ENCODE results near the gene CD207.

Gene CD207

GRCh38 chr2:70830366-70830765, 5.2 kb downstream of the CD207 start:
- Histone ChIP-seq H3K23ac (ENCODE audit: low read depth, low read length, poor library complexity) (no peak overlapping the region), H3K27ac (replicated peaks; ENCODE audit: low read length) (no peak overlapping the region), H3K4me3 (ENCODE audit: low read length in 2 of 2) (no peak overlapping the region), H4K8ac (ENCODE audit: low read depth, low read length) (no peak overlapping the region), H3K36me3 (replicated peaks in 1 of 2; ENCODE audit: control insufficient read depth in 2 of 2, insufficient read depth in 2 of 2, low read length in 2 of 2) (no peaks in the 10 kb centered on the region), H2BK5ac (ENCODE audit: low read length) (no peak overlapping the region), H2BK15ac (ENCODE audit: low read length) (no peak overlapping the region), H2AFZ (ENCODE audit: low read length) (no peak overlapping the region), H3K4me2 (ENCODE audit: insufficient read depth, low read length, poor library complexity, severe bottlenecking) (no peak overlapping the region), H3K27me3 (ENCODE audit: control insufficient read depth in 3 of 3, insufficient read depth in 3 of 3, low read depth in 1 of 3, low read length in 3 of 3) (peaks cover 0 to 23% (median 0%) of the 10 kb centered on the region in 3 experiments), H3K4ac (ENCODE audit: low read length) (no peak overlapping the region), H3K18ac (ENCODE audit: low read length) (no peak overlapping the region), H2BK12ac (ENCODE audit: low read length) (no peak overlapping the region), H3K9ac (ENCODE audit: low read depth, low read length, poor library complexity) (no peak overlapping the region), H3K9me3 (replicated peaks in 1 of 2; ENCODE audit: control insufficient read depth in 2 of 2, insufficient read depth in 1 of 2, low read depth in 1 of 2, low read length in 2 of 2) (no peaks in the 10 kb centered on the region), H2BK120ac (ENCODE audit: low read depth, low read length) (no peak overlapping the region), H3K79me1 (ENCODE audit: low read depth, low read length) (no peaks in the 10 kb centered on the region), H3K14ac (ENCODE audit: low read length) (no peak overlapping the region), H4K91ac (ENCODE audit: low read depth, low read length, poor library complexity) (no peak overlapping the region), H3K4me1 (ENCODE audit: control insufficient read depth in 2 of 2, insufficient read depth in 1 of 2, low read depth in 1 of 2, low read length in 2 of 2) (peaks cover 0 to 6% of the 10 kb centered on the region in 2 donors), H2AK5ac (ENCODE audit: low read depth, low read length) (no peak overlapping the region)
- DNase-seq (ENCODE audit: low spot score), result no peak
- no CpG with 5 or more reads among the region's 5 CpGs for WGBS, 2 donors (ENCODE audit: extremely low coverage in 2 of 2, insufficient read length in 2 of 2, insufficient replicate concordance in 1 of 2)

GRCh38 chr2:70829916-70830315, 5.7 kb downstream of the CD207 start:
- H4K8ac ChIP-seq (ENCODE audit: low read depth, low read length), result no peak overlapping the region
- no peak overlapping the region for H4K91ac ChIP-seq (ENCODE audit: low read depth, low read length, poor library complexity)
- H3K4me2 ChIP-seq (ENCODE audit: insufficient read depth, low read length, poor library complexity, severe bottlenecking), result no peak overlapping the region
- H2BK12ac ChIP-seq (ENCODE audit: low read length), result no peak overlapping the region
- no peaks in the 10 kb centered on the region for H3K9me3 ChIP-seq (replicated peaks in 1 of 2; ENCODE audit: control insufficient read depth in 2 of 2, insufficient read depth in 1 of 2, low read depth in 1 of 2, low read length in 2 of 2)
- peaks cover 0 to 6% of the 10 kb centered on the region in 2 donors for H3K4me1 ChIP-seq (ENCODE audit: control insufficient read depth in 2 of 2, insufficient read depth in 1 of 2, low read depth in 1 of 2, low read length in 2 of 2)
- H3K4me3 ChIP-seq (ENCODE audit: low read length in 2 of 2), result no peak overlapping the region
- no peaks in the 10 kb centered on the region for H3K36me3 ChIP-seq (replicated peaks in 1 of 2; ENCODE audit: control insufficient read depth in 2 of 2, insufficient read depth in 2 of 2, low read length in 2 of 2)
- peaks cover 0 to 23% (median 0%) of the 10 kb centered on the region in 3 experiments for H3K27me3 ChIP-seq (ENCODE audit: control insufficient read depth in 3 of 3, insufficient read depth in 3 of 3, low read depth in 1 of 3, low read length in 3 of 3)
- no peak overlapping the region for H3K23ac ChIP-seq (ENCODE audit: low read depth, low read length, poor library complexity)
- H2AK5ac ChIP-seq (ENCODE audit: low read depth, low read length), result no peak overlapping the region
- no peak overlapping the region for H3K14ac ChIP-seq (ENCODE audit: low read length)
- no peak overlapping the region for H3K4ac ChIP-seq (ENCODE audit: low read length)
- H3K9ac ChIP-seq (ENCODE audit: low read depth, low read length, poor library complexity), result no peak overlapping the region
- no peaks in the 10 kb centered on the region for H3K79me1 ChIP-seq (ENCODE audit: low read depth, low read length)
- DNase-seq (ENCODE audit: low spot score), result no peak
- no peak overlapping the region for H3K18ac ChIP-seq (ENCODE audit: low read length)
- no peak overlapping the region for H3K27ac ChIP-seq (replicated peaks; ENCODE audit: low read length)
- no peak overlapping the region for H2BK5ac ChIP-seq (ENCODE audit: low read length)
- no peak overlapping the region for H2BK120ac ChIP-seq (ENCODE audit: low read depth, low read length)
- H2AFZ ChIP-seq (ENCODE audit: low read length), result no peak overlapping the region
- H2BK15ac ChIP-seq (ENCODE audit: low read length), result no peak overlapping the region
- WGBS, 2 donors (ENCODE audit: extremely low coverage in 2 of 2, insufficient read length in 2 of 2, insufficient replicate concordance in 1 of 2), result no CpG with 5 or more reads among the region's 1 CpG

GRCh38 chr2:70828914-70829824, 6.4 kb downstream of the CD207 start:
- H3K14ac ChIP-seq (ENCODE audit: low read length), result no peak overlapping the region
- no peak overlapping the region for H2BK15ac ChIP-seq (ENCODE audit: low read length)
- H3K4me2 ChIP-seq (ENCODE audit: insufficient read depth, low read length, poor library complexity, severe bottlenecking), result no peak overlapping the region
- H3K4me3 ChIP-seq (ENCODE audit: low read length in 2 of 2), result no peak overlapping the region
- H3K36me3 ChIP-seq (replicated peaks in 1 of 2; ENCODE audit: control insufficient read depth in 2 of 2, insufficient read depth in 2 of 2, low read length in 2 of 2), result no peaks in the 10 kb centered on the region
- no peaks in the 10 kb centered on the region for H3K9me3 ChIP-seq (replicated peaks in 1 of 2; ENCODE audit: control insufficient read depth in 2 of 2, insufficient read depth in 1 of 2, low read depth in 1 of 2, low read length in 2 of 2)
- no peak overlapping the region for H3K4ac ChIP-seq (ENCODE audit: low read length)
- H2AFZ ChIP-seq (ENCODE audit: low read length), result no peak overlapping the region
- peaks cover 0 to 23% (median 0%) of the 10 kb centered on the region in 3 experiments for H3K27me3 ChIP-seq (ENCODE audit: control insufficient read depth in 3 of 3, insufficient read depth in 3 of 3, low read depth in 1 of 3, low read length in 3 of 3)
- no peak overlapping the region for H2BK5ac ChIP-seq (ENCODE audit: low read length)
- no peak overlapping the region for H2BK12ac ChIP-seq (ENCODE audit: low read length)
- no peaks in the 10 kb centered on the region for H3K79me1 ChIP-seq (ENCODE audit: low read depth, low read length)
- H3K27ac ChIP-seq (replicated peaks; ENCODE audit: low read length), result no peak overlapping the region
- H4K8ac ChIP-seq (ENCODE audit: low read depth, low read length), result no peak overlapping the region
- no CpG with 5 or more reads among the region's 6 CpGs for WGBS, 2 donors (ENCODE audit: extremely low coverage in 2 of 2, insufficient read length in 2 of 2, insufficient replicate concordance in 1 of 2)
- no peak overlapping the region for H3K23ac ChIP-seq (ENCODE audit: low read depth, low read length, poor library complexity)
- no peak overlapping the region for H3K18ac ChIP-seq (ENCODE audit: low read length)
- no peak overlapping the region for H2BK120ac ChIP-seq (ENCODE audit: low read depth, low read length)
- peaks cover 0 to 6% of the 10 kb centered on the region in 2 donors for H3K4me1 ChIP-seq (ENCODE audit: control insufficient read depth in 2 of 2, insufficient read depth in 1 of 2, low read depth in 1 of 2, low read length in 2 of 2)
- H3K9ac ChIP-seq (ENCODE audit: low read depth, low read length, poor library complexity), result no peak overlapping the region
- H4K91ac ChIP-seq (ENCODE audit: low read depth, low read length, poor library complexity), result no peak overlapping the region
- no peak for DNase-seq (ENCODE audit: low spot score)
- H2AK5ac ChIP-seq (ENCODE audit: low read depth, low read length), result no peak overlapping the region

GRCh38 chr2:70828115-70828514, 7.5 kb downstream of the CD207 start:
- peaks cover 0 to 23% (median 0%) of the 10 kb centered on the region in 3 experiments for H3K27me3 ChIP-seq (ENCODE audit: control insufficient read depth in 3 of 3, insufficient read depth in 3 of 3, low read depth in 1 of 3, low read length in 3 of 3)
- no peak overlapping the region for H2BK12ac ChIP-seq (ENCODE audit: low read length)
- H3K4ac ChIP-seq (ENCODE audit: low read length), result no peak overlapping the region
- H4K8ac ChIP-seq (ENCODE audit: low read depth, low read length), result no peak overlapping the region
- no peak overlapping the region for H3K9ac ChIP-seq (ENCODE audit: low read depth, low read length, poor library complexity)
- no peak overlapping the region for H4K91ac ChIP-seq (ENCODE audit: low read depth, low read length, poor library complexity)
- DNase-seq (ENCODE audit: low spot score), result no peak
- WGBS, 2 donors (ENCODE audit: extremely low coverage in 2 of 2, insufficient read length in 2 of 2, insufficient replicate concordance in 1 of 2), result no CpG with 5 or more reads among the region's 5 CpGs
- H3K14ac ChIP-seq (ENCODE audit: low read length), result no peak overlapping the region
- no peak overlapping the region for H2BK5ac ChIP-seq (ENCODE audit: low read length)
- H2BK120ac ChIP-seq (ENCODE audit: low read depth, low read length), result no peak overlapping the region
- no peak overlapping the region for H3K18ac ChIP-seq (ENCODE audit: low read length)
- no peaks in the 10 kb centered on the region for H3K79me1 ChIP-seq (ENCODE audit: low read depth, low read length)
- H3K27ac ChIP-seq (replicated peaks; ENCODE audit: low read length), result no peak overlapping the region
- no peak overlapping the region for H2AFZ ChIP-seq (ENCODE audit: low read length)
- H3K9me3 ChIP-seq (replicated peaks in 1 of 2; ENCODE audit: control insufficient read depth in 2 of 2, insufficient read depth in 1 of 2, low read depth in 1 of 2, low read length in 2 of 2), result no peaks in the 10 kb centered on the region
- H3K4me1 ChIP-seq (ENCODE audit: control insufficient read depth in 2 of 2, insufficient read depth in 1 of 2, low read depth in 1 of 2, low read length in 2 of 2), result peaks cover 0 to 6% of the 10 kb centered on the region in 2 donors
- H3K4me2 ChIP-seq (ENCODE audit: insufficient read depth, low read length, poor library complexity, severe bottlenecking), result no peak overlapping the region
- H3K36me3 ChIP-seq (replicated peaks in 1 of 2; ENCODE audit: control insufficient read depth in 2 of 2, insufficient read depth in 2 of 2, low read length in 2 of 2), result no peaks in the 10 kb centered on the region
- H2BK15ac ChIP-seq (ENCODE audit: low read length), result no peak overlapping the region
- H3K23ac ChIP-seq (ENCODE audit: low read depth, low read length, poor library complexity), result no peak overlapping the region
- no peak overlapping the region for H3K4me3 ChIP-seq (ENCODE audit: low read length in 2 of 2)
- H2AK5ac ChIP-seq (ENCODE audit: low read depth, low read length), result no peak overlapping the region
